HL-60/S4 (cell line): ENCODE data around the gene METTL25.

Source experiments
- in situ Hi-C: fragments of 300-500 bp; cut with MboI; formaldehyde crosslinking; loops from 2 replicates; pipeline ENCODE4 v1.14.3; 2022; ENCODE audit warnings: low sequenced_read_pairs

The METTL25 gene

GRCh38 chr12:82522762-82523161 lies 164.4 kb downstream of the METTL25 start:
- in situ Hi-C loops: no loop called here

DNA sequence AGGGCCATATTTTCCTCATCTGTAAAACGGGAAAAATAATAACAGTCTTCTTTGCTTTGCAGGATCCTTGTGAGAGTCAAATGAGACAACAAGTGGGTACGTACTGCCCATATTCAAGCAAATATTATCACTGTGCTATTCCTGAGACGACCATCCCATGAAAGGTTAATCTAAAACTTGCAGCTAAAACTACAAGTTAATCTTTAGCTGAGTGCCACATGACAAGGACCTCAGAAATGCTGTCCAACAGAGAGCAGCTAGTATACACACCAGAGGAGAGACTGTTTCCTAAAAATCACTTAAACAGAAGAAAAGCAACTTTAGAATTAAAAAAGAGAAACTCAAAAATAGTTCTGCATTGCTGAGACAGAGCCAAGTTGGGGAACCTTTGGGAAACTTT lies 165.7 kb downstream of the METTL25 start:
- in situ Hi-C loops: no loop called here

DNA sequence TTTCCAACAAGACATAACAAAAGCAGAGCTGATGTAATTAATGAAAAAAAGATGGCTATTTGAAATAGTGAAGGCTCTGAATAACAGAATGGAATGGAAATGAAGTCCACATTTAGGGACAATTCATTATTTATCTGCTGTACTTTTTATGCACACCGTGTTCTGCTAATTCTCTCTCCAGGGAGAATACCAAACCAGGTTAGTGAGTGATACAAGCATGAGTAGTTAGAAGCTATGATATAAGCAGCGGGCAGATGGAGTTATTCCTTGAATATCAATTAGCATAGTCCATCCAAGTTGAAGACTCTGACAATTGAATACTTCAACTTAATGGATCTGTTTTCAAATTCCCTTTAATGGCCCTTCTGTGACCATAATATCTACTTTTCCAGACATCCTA lies 166.3 kb downstream of the METTL25 start:
- in situ Hi-C loops: no loop called here

DNA sequence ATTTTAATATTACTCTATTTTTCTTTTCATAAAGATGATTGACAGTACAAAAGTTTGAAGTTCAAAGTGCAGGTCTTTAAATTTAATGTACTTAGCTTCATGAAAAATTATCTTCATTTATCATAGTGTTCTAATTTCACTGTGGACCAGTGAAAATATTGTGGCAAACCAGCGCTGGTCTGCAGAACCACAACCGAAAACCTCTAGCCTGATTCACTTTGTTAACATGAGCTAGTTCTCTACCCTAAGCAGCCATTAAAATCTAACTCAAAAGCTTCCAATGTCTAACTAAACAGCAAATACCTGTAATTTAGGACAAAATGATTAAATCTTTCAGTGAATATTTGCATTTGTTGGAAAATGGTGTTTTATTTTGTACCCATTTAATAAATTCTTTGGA lies 167.3 kb downstream of the METTL25 start:
- in situ Hi-C loops: no loop called here

GRCh38 chr12:82527165-82527780 lies 168.9 kb downstream of the METTL25 start:
- in situ Hi-C loops: no loop called here
